Gastrocnemius medialis (tissue), 4 donors: ENCODE data around the gene GCC2. TPM values are rescaled to one million over a fixed set of nuclear protein-coding genes. Genes with fewer than 3 reads are reported as not detected.
A peak's percentile ranks its signal among the peaks of the same experiment; 100 is the strongest.

ENCODE experiments used
- ATAC-seq, 2 donors: fragments of 150-250 bp; one replicate each; pipeline ENCODE4 v1.9.1; 2016
- DNase-seq, 2 donors: peaks; one replicate each; pipeline ENCODE4 v3.0.0-alpha.2; 2019
- H3K27ac ChIP-seq, 4 donors: fragments of 200-600 bp; sonication (generic); 1 replicate in 1 of 4; 2 replicates in 3 of 4; pipeline ENCODE4 v1.5.1; 2016 to 2018; ENCODE audit warnings: mild to moderate bottlenecking in 2 of 4, moderate library complexity in 1 of 4
- H3K27me3 ChIP-seq, 3 donors: fragments of 200-600 bp; sonication (generic) in 2 of 3; 1 replicate in 1 of 3; 2 replicates in 2 of 3; pipeline versions ENCODE4 v1.5.1 to v1.6.0; 2016 to 2019; ENCODE audit warnings: mild to moderate bottlenecking in 1 of 3, moderate library complexity in 1 of 3
- H3K36me3 ChIP-seq, 2 donors: fragments of 200-600 bp; sonication (generic) in 1 of 2; one replicate each; pipeline ENCODE4 v1.5.1; 2017 to 2018
- H3K4me1 ChIP-seq, 2 donors: fragments of 200-600 bp; sonication (generic) in 1 of 2; one replicate each; pipeline ENCODE4 v1.5.1; 2016 to 2017; ENCODE audit warnings: mild to moderate bottlenecking in 2 of 2
- H3K4me3 ChIP-seq, 4 donors: fragments of 200-600 bp; sonication (generic) in 3 of 4; 1 replicate in 1 of 4; 2 replicates in 3 of 4; pipeline ENCODE4 v1.5.1; 2016 to 2019; ENCODE audit warnings: mild to moderate bottlenecking in 2 of 4
- H3K9me3 ChIP-seq, 3 donors: fragments of 200-600 bp; sonication (generic) in 2 of 3; 1 replicate in 1 of 3; 2 replicates in 2 of 3; pipeline ENCODE4 v1.5.1; 2016 to 2019
- POLR2A ChIP-seq, 2 donors: fragments of 450-650 bp; IDR thresholded peaks; one replicate each; pipeline ENCODE4 v1.6.1; 2017; ENCODE audit warnings: antibody characterized with exemption in 2 of 2, mild to moderate bottlenecking in 2 of 2, moderate library complexity in 2 of 2
- in situ Hi-C, 4 donors: fragments of 200-750 bp; cut with MboI; loops; one replicate each; pipeline versions ENCODE4 v1.15.0 to v1.8.0; 2017; ENCODE audit warnings: low sequenced_read_pairs in 4 of 4
- intact Hi-C: fragments of 100-400 bp; cut with DNase I; formaldehyde crosslinking; loops from one replicate; pipeline ENCODE4 v1.15.1; 2023; ENCODE audit warnings: low total_unique reads
- total RNA-seq, 4 donors: library from RNA; depleted of rRNA; stranded (reverse); fragments of >200 nt; gene quantifications; one replicate each; pipeline versions ENCODE4 v1.1.0 to v1.2.3, GENCODE V29; 2016
- TF ChIP-seq, protein P1 (sequence below), 5 experiments: fragments of 450-650 bp in 3 of 5; fragments of 200-600 bp in 2 of 5; sonication (generic) in 2 of 5; IDR thresholded peaks in 4 of 5; conservative IDR thresholded peaks in 1 of 5; 1 replicate in 4 of 5; 2 replicates in 1 of 5; pipeline ENCODE4 v1.5.1; 2016 to 2019; ENCODE audit warnings: antibody characterized with exemption in 5 of 5, mild to moderate bottlenecking in 3 of 5, moderate library complexity in 3 of 5

The GCC2 gene
- total RNA-seq, 4 donors from 2014 or later = 16.7 to 43.1 (median 19.3) TPM

DNA sequence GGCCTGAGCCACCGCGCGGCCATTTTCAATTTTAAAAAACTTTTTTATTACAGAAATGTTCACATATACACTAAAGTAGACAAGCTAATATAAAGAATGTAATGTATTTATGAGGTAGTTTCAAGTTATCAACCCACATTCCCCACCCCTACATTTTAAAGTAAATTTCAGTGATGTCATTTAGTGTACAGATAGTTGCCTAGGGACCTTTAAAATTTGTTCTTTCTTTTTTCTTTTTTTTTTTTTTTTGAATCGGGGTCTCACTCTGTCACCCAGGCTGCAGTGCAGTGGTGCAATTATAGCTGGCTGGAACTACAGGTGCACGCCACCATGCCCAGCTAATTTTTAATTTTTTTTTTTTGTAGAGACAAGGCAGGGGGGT is 82.7 kb downstream of the GCC2 start:
- H3K27me3 ChIP-seq = no peaks in the 10 kb centered on the region
- no peaks in the 10 kb centered on the region for H3K36me3 ChIP-seq
- H3K4me1 ChIP-seq = peaks cover 10 to 14% of the 10 kb centered on the region in 2 donors
- TF ChIP-seq, protein P1, sequence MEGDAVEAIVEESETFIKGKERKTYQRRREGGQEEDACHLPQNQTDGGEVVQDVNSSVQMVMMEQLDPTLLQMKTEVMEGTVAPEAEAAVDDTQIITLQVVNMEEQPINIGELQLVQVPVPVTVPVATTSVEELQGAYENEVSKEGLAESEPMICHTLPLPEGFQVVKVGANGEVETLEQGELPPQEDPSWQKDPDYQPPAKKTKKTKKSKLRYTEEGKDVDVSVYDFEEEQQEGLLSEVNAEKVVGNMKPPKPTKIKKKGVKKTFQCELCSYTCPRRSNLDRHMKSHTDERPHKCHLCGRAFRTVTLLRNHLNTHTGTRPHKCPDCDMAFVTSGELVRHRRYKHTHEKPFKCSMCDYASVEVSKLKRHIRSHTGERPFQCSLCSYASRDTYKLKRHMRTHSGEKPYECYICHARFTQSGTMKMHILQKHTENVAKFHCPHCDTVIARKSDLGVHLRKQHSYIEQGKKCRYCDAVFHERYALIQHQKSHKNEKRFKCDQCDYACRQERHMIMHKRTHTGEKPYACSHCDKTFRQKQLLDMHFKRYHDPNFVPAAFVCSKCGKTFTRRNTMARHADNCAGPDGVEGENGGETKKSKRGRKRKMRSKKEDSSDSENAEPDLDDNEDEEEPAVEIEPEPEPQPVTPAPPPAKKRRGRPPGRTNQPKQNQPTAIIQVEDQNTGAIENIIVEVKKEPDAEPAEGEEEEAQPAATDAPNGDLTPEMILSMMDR (IDR thresholded peaks at IDR 0.05 in 4 of 5, conservative IDR thresholded peaks at IDR 0.05 in 1 of 5) = no peak
- TF ChIP-seq POLR2A (IDR thresholded peaks at IDR 0.05) = no peak
- in situ Hi-C loops (loop anchor here in 1 of 4 donors (5.0 kb wide), 1 partner anchor 51 kb away; no protein-coding TSS in a partner anchor), intact Hi-C loops (loop anchor here (5.0 kb wide), 1 partner anchor 39 kb away; no protein-coding TSS in a partner anchor)
- no peaks in the 10 kb centered on the region for H3K9me3 ChIP-seq
- no peak overlapping the region for H3K4me3 ChIP-seq
- no peak overlapping the region for H3K27ac ChIP-seq
- no peak for ATAC-seq
- DNase-seq = no peak

DNA sequence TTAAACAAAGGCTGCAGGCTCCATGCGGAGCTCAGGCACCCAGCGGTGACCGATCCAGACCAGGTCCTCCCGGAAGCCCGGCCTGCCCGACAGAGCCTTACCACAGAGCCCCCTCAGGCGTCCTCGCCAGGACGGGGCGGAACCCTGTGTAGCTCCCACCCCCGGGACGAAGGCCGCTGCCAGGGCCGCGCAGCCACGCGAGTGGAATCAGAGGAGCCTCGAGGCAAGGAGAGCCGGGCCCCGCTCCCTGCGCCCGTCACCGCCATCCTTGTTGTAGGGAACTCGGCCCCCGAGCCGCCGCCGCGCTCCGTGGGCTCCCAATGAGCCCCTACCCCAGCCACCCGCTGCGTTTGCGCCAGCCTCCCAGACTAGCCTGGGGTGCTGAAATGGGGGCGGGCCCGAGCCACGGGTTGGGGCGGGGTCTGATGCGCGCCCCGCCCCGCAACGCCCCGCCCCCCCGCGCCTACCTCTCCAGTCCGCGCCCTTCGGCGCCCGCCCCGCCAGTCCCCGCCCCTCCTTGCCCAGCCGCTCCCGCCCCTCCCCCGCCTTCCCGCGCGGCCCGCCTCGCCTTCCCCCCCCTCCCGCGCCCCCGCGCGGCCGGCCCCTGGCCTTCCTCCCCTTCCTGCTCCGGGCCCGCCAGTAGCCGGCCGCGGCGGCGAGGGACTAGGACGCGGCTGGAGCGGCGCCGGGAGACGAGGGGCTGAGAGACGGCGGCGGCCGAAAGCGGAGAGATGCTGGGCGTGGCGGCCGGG is 85.0 kb downstream of the GCC2 start, which contains the start of gene LIMS1:
Gene LIMS1, plus strand, starts transcription at position 639 of the 752 bp plus-strand sequence. Its CDS starts 93 bp downstream, at position 732.
- Histone ChIP-seq H3K4me3 (peak within 1 kb of the TSS; percentile 66 to 99 (median 72)), H3K27ac (peak within 1 kb of the TSS; percentile 88 to 99 (median 90)), H3K27me3 (no peaks in the 10 kb centered on the region), H3K4me1 (peaks cover 14 to 19% of the 10 kb centered on the region in 2 donors), H3K36me3 (no peaks in the 10 kb centered on the region), H3K9me3 (no peaks in the 10 kb centered on the region)
- DNase-seq (peak; percentile 87 to 90), ATAC-seq (peak; percentile 85 to 86)
- in situ Hi-C loops (loop anchor here in 1 of 4 donors (5.0 kb wide), 1 partner anchor 48 kb away; no protein-coding TSS in a partner anchor), intact Hi-C loops (loop anchor here (1.0 to 5.0 kb wide), 4 partner anchors 42 to 103 kb away; partner anchors contain the start of gene GCC2)
- peak; percentile 90 to 93 for TF ChIP-seq POLR2A (IDR thresholded peaks at IDR 0.05)
- TF ChIP-seq, protein P1 (IDR thresholded peaks at IDR 0.05 in 4 of 5, conservative IDR thresholded peaks at IDR 0.05 in 1 of 5) = peak in 1 of 5 experiments; percentile 16

DNA sequence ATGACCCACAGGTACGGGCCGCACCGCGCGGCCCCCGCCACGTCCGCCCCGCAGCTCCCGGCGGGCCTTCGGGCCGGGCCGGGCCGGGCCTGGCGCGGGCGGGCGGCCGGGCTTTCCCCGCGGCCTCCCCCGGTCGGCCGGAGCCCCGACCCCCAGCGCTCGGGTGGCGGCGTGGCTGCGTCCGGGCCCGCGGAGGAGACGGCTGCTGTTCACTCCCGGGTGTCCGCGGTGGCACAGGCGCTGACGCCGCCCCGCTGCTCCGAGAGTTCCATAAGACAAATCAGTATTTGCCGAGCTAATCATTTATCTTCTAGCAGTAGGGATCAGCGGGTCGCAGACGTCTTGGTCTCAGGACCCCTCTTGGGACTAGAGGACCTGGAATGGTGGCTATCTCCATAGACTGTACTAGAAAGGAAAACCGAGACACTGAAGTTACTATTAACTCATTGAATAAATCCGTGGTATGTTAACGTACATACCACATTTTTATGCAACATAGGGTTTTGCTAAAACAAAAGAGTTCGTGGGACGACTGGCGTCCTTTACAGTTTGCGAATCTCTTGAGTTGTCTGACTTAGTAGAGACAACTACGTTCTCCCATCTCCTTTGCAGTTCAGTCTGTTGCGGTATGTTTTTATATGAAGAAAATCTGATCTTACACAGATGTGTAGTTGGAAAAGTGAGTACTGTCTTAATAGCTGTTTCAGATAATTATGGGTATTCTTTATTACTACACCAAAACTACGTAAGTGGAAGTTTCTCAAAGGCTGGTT is 85.8 kb downstream of the GCC2 start:
- Histone ChIP-seq H3K27ac (peak overlapping the region; percentile 88 to 99 (median 90)), H3K36me3 (no peaks in the 10 kb centered on the region), H3K9me3 (no peaks in the 10 kb centered on the region), H3K4me1 (peaks cover 14 to 19% of the 10 kb centered on the region in 2 donors), H3K4me3 (peak overlapping the region; percentile 66 to 99 (median 71)), H3K27me3 (no peaks in the 10 kb centered on the region)
- ATAC-seq = peak; percentile 36 to 49
- in situ Hi-C loops = loop anchor here in 1 of 4 donors (5.0 kb wide), 1 partner anchor 48 kb away; no protein-coding TSS in a partner anchor
- no peak for TF ChIP-seq POLR2A (IDR thresholded peaks at IDR 0.05)
- TF ChIP-seq, protein P1 (IDR thresholded peaks at IDR 0.05 in 4 of 5, conservative IDR thresholded peaks at IDR 0.05 in 1 of 5) = no peak
- no peak for DNase-seq
- intact Hi-C loops = loop anchor here (1.0 to 5.0 kb wide), 4 partner anchors 42 to 103 kb away; partner anchors contain the start of gene GCC2

DNA sequence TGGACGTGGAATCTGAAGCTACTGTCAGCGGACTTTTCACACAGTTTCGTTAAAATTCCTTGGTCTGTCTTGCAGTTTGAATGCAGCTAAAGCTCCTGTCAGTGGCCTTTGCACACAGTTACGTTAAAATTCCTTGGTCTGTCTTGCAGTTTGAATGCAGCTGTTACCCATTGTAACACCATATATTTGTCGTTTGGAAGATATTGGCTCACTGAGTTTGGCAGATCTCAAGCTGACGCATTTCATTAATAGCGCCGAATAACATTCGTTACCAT is 86.3 kb downstream of the GCC2 start:
- in situ Hi-C loops = no loop called here
- peak overlapping the region; percentile 88 to 99 (median 90) for H3K27ac ChIP-seq

More for the DNA sequence above, 86.3 kb downstream of the GCC2 start:
- no peak for DNase-seq
- TF ChIP-seq POLR2A (IDR thresholded peaks at IDR 0.05) = no peak
- TF ChIP-seq, protein P1 (IDR thresholded peaks at IDR 0.05 in 4 of 5, conservative IDR thresholded peaks at IDR 0.05 in 1 of 5) = no peak
- Histone ChIP-seq H3K27me3 (no peaks in the 10 kb centered on the region), H3K4me3 (peak overlapping the region; percentile 66 to 99 (median 71)), H3K9me3 (no peaks in the 10 kb centered on the region), H3K36me3 (no peaks in the 10 kb centered on the region), H3K4me1 (peaks cover 14 to 19% of the 10 kb centered on the region in 2 donors)
- intact Hi-C loops = loop anchor here (2.0 kb wide), 1 partner anchor 50 kb away; no protein-coding TSS in a partner anchor
- ATAC-seq = no peak
